HepG2 (cell line): ENCODE data around the gene TUG1. TPM values are rescaled to one million over a fixed set of nuclear protein-coding genes. Genes with fewer than 3 reads are reported as not detected.
A peak's percentile ranks its signal among the peaks of the same experiment; 100 is the strongest.

Experiments
- CC2D1A ChIP-seq: sonication (generic); formaldehyde crosslinking; IDR thresholded peaks from 2 replicates; pipeline ENCODE4 v1.8.1; 2023; ENCODE audit warnings: mild to moderate bottlenecking, missing genetic modification reagents
- CENPT ChIP-seq: sonication (generic); formaldehyde crosslinking; IDR thresholded peaks from 2 replicates; pipeline ENCODE4 v1.8.0; 2022; ENCODE audit warnings: low read depth, mild to moderate bottlenecking, moderate library complexity, missing genetic modification reagents
- ELF3 ChIP-seq: IDR thresholded peaks from 2 replicates; pipeline ENCODE4 v1.6.1; 2016; ENCODE audit warnings: missing genetic modification reagents, missing compliant biosample characterization
- KAT8 ChIP-seq: IDR thresholded peaks from 2 replicates; pipeline ENCODE4 v1.6.1; 2016; ENCODE audit warnings: missing genetic modification reagents, missing compliant biosample characterization
- KDM1A ChIP-seq: IDR thresholded peaks from 2 replicates; pipeline ENCODE4 v1.6.1; 2016; ENCODE audit warnings: missing compliant biosample characterization
- KMT2B ChIP-seq: IDR thresholded peaks from 2 replicates; pipeline ENCODE4 v1.6.1; 2016; ENCODE audit warnings: missing genetic modification reagents, missing compliant biosample characterization
- SAP130 ChIP-seq: IDR thresholded peaks from 2 replicates; pipeline ENCODE4 v1.6.1; 2016; ENCODE audit warnings: low read depth
- SOX13 ChIP-seq, 3 experiments: fragments of 450-650 bp in 1 of 3; sonication (generic) in 1 of 3; formaldehyde crosslinking in 1 of 3; IDR thresholded peaks in 2 of 3; conservative IDR thresholded peaks in 1 of 3; 2 replicates each; pipeline versions ENCODE4 v1.5.0 to v1.6.1; 2016 to 2020; ENCODE audit warnings: antibody characterized with exemption in 1 of 3, mild to moderate bottlenecking in 1 of 3, missing compliant biosample characterization in 1 of 3, missing genetic modification reagents in 1 of 3, moderate library complexity in 1 of 3
- SOX5 ChIP-seq: IDR thresholded peaks from 2 replicates; pipeline ENCODE4 v1.6.1; 2016; ENCODE audit warnings: borderline replicate concordance
- TOE1 ChIP-seq: sonication (generic); formaldehyde crosslinking; IDR thresholded peaks from 2 replicates; pipeline ENCODE4 v1.4.0; 2020; ENCODE audit warnings: mild to moderate bottlenecking, missing genetic modification reagents
- TSC22D2 ChIP-seq: sonication (generic); formaldehyde crosslinking; IDR thresholded peaks from 2 replicates; pipeline ENCODE4 v1.5.1; 2020; ENCODE audit warnings: missing genetic modification reagents, mild to moderate bottlenecking, borderline replicate concordance
- ZBTB21 ChIP-seq: sonication (generic); formaldehyde crosslinking; IDR thresholded peaks from 2 replicates; pipeline ENCODE4 v1.4.0; 2020; ENCODE audit warnings: missing genetic modification reagents
- ZNF562 ChIP-seq: sonication (generic); formaldehyde crosslinking; IDR thresholded peaks from 2 replicates; pipeline ENCODE4 v1.8.0; 2022; ENCODE audit warnings: missing genetic modification reagents, borderline replicate concordance
- ZSCAN21 ChIP-seq: sonication (generic); formaldehyde crosslinking; IDR thresholded peaks from 2 replicates; pipeline ENCODE4 v1.8.0; 2022; ENCODE audit warnings: mild to moderate bottlenecking, missing genetic modification reagents, moderate library complexity, borderline replicate concordance
- polyA plus RNA-seq, 8 experiments: library from polyadenylated mRNA; depleted of rRNA in 3 of 8; stranded (reverse) in 7 of 8; unstranded in 1 of 8; fragments of >200 nt; fragmentation: Illumina TruSeq in 4 of 8; extraction: Trizol in 4 of 8; gene quantifications; 2 replicates each; pipeline versions ENCODE4 v1.2.1 to v1.2.3, GENCODE V29; 2011 to 2016; ENCODE audit warnings: low read depth in 4 of 8, missing spikeins in 1 of 8, mixed read lengths in 1 of 8; ENCODE audit not compliant: insufficient read depth in 1 of 8
- total RNA-seq, 5 experiments: library from RNA; depleted of rRNA; stranded (reverse); fragments of >200 nt; fragmentation: Illumina TruSeq; extraction: Trizol; gene quantifications; 2 replicates each; pipeline ENCODE4 v1.2.3, GENCODE V29; 2016; ENCODE audit warnings: low read depth in 1 of 5
- TF ChIP-seq, protein P1 (sequence below): sonication (generic); formaldehyde crosslinking; IDR thresholded peaks from 2 replicates; pipeline ENCODE4 v1.4.0; 2020; ENCODE audit warnings: mild to moderate bottlenecking, missing genetic modification reagents
- TF ChIP-seq, protein P2 (sequence below): IDR thresholded peaks from 2 replicates; pipeline ENCODE4 v1.4.0; 2020; ENCODE audit warnings: mild to moderate bottlenecking, missing genetic modification reagents
- TF ChIP-seq, protein P3 (sequence below): sonication (generic); formaldehyde crosslinking; IDR thresholded peaks from 2 replicates; pipeline ENCODE4 v1.8.0; 2022; ENCODE audit warnings: missing genetic modification reagents, mild to moderate bottlenecking, moderate library complexity, borderline replicate concordance
- TF ChIP-seq, protein P4 (sequence below): IDR thresholded peaks from 2 replicates; pipeline ENCODE4 v1.6.1; 2012; ENCODE audit warnings: low read depth, low read length, improper control_type of control experiment
- TF ChIP-seq, protein P5 (sequence below): sonication (generic); formaldehyde crosslinking; conservative IDR thresholded peaks from 2 replicates; pipeline ENCODE4 v1.8.0; 2022; ENCODE audit warnings: low read depth, missing genetic modification reagents

TUG1 gene
- total and polyA plus RNA-seq, 2 of the 13 experiments (the other 11 are each of a cell fraction or from before 2014, with no cell fraction given) = 35.2 to 122 TPM

DNA sequence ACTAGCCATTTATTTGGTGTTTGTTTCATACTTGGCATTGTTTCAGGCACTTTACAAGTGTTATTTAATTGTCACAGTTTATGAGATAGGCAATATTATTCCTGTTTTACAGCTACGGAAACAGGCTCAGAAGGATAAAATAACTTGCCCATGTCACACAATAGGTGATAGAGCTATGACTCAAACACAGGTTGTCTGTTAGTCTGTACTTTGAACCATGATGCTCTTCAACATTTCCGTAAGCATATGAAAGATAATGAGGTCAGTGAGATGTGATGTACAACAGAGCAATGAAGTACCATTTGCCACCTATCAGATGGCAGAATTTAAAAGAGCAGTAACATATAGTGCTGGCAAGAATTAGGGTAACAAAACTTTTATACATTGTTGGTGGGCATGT lies 15.3 kb downstream of the TUG1 start (continued):
- TF ChIP-seq, protein P1, sequence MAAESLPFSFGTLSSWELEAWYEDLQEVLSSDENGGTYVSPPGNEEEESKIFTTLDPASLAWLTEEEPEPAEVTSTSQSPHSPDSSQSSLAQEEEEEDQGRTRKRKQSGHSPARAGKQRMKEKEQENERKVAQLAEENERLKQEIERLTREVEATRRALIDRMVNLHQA (CRISPR knock-in tag) = no peak
- TF ChIP-seq, protein P2, sequence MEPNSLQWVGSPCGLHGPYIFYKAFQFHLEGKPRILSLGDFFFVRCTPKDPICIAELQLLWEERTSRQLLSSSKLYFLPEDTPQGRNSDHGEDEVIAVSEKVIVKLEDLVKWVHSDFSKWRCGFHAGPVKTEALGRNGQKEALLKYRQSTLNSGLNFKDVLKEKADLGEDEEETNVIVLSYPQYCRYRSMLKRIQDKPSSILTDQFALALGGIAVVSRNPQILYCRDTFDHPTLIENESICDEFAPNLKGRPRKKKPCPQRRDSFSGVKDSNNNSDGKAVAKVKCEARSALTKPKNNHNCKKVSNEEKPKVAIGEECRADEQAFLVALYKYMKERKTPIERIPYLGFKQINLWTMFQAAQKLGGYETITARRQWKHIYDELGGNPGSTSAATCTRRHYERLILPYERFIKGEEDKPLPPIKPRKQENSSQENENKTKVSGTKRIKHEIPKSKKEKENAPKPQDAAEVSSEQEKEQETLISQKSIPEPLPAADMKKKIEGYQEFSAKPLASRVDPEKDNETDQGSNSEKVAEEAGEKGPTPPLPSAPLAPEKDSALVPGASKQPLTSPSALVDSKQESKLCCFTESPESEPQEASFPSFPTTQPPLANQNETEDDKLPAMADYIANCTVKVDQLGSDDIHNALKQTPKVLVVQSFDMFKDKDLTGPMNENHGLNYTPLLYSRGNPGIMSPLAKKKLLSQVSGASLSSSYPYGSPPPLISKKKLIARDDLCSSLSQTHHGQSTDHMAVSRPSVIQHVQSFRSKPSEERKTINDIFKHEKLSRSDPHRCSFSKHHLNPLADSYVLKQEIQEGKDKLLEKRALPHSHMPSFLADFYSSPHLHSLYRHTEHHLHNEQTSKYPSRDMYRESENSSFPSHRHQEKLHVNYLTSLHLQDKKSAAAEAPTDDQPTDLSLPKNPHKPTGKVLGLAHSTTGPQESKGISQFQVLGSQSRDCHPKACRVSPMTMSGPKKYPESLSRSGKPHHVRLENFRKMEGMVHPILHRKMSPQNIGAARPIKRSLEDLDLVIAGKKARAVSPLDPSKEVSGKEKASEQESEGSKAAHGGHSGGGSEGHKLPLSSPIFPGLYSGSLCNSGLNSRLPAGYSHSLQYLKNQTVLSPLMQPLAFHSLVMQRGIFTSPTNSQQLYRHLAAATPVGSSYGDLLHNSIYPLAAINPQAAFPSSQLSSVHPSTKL (CRISPR knock-in tag) = peak; percentile 46; the same call in 1 of the 2 replicates
- peak; percentile 42; the same call in 1 of the 2 replicates for TF ChIP-seq KDM1A (CRISPR knock-in tag)
- TF ChIP-seq ZSCAN21 (CRISPR knock-in tag) = no peak
- TF ChIP-seq, protein P3, sequence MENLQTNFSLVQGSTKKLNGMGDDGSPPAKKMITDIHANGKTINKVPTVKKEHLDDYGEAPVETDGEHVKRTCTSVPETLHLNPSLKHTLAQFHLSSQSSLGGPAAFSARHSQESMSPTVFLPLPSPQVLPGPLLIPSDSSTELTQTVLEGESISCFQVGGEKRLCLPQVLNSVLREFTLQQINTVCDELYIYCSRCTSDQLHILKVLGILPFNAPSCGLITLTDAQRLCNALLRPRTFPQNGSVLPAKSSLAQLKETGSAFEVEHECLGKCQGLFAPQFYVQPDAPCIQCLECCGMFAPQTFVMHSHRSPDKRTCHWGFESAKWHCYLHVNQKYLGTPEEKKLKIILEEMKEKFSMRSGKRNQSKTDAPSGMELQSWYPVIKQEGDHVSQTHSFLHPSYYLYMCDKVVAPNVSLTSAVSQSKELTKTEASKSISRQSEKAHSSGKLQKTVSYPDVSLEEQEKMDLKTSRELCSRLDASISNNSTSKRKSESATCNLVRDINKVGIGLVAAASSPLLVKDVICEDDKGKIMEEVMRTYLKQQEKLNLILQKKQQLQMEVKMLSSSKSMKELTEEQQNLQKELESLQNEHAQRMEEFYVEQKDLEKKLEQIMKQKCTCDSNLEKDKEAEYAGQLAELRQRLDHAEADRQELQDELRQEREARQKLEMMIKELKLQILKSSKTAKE = no peak
- TF ChIP-seq CC2D1A (CRISPR knock-in tag) = no peak
- peak; percentile 32; the same call in 1 of the 2 replicates for TF ChIP-seq ELF3 (CRISPR knock-in tag)
- no peak for TF ChIP-seq TOE1 (CRISPR knock-in tag)
- 0 out of 2 replicates have a peak, but pooled peaks have one; percentile 40 for TF ChIP-seq SAP130 (CRISPR knock-in tag)
- no peak for TF ChIP-seq ZNF562 (CRISPR knock-in tag)
- peak; percentile 97 for TF ChIP-seq ZBTB21 (CRISPR knock-in tag)
- no peak for TF ChIP-seq TSC22D2 (CRISPR knock-in tag)
- TF ChIP-seq KMT2B (CRISPR knock-in tag) = no peak
- TF ChIP-seq KAT8 (CRISPR knock-in tag) = no peak
- no peak for TF ChIP-seq CENPT (CRISPR knock-in tag)
- TF ChIP-seq, protein P4, sequence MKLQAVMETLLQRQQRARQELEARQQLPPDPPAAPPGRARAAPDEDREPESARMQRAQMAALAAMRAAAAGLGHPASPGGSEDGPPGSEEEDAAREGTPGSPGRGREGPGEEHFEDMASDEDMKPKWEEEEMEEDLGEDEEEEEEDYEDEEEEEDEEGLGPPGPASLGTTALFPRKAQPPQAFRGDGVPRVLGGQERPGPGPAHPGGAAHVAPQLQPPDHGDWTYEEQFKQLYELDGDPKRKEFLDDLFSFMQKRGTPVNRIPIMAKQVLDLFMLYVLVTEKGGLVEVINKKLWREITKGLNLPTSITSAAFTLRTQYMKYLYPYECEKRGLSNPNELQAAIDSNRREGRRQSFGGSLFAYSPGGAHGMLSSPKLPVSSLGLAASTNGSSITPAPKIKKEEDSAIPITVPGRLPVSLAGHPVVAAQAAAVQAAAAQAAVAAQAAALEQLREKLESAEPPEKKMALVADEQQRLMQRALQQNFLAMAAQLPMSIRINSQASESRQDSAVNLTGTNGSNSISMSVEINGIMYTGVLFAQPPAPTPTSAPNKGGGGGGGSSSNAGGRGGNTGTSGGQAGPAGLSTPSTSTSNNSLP = peak; percentile 10; the same call in 1 of the 2 replicates
- TF ChIP-seq, protein P5, sequence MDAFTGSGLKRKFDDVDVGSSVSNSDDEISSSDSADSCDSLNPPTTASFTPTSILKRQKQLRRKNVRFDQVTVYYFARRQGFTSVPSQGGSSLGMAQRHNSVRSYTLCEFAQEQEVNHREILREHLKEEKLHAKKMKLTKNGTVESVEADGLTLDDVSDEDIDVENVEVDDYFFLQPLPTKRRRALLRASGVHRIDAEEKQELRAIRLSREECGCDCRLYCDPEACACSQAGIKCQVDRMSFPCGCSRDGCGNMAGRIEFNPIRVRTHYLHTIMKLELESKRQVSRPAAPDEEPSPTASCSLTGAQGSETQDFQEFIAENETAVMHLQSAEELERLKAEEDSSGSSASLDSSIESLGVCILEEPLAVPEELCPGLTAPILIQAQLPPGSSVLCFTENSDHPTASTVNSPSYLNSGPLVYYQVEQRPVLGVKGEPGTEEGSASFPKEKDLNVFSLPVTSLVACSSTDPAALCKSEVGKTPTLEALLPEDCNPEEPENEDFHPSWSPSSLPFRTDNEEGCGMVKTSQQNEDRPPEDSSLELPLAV (CRISPR knock-in tag) = no peak
- no peak for TF ChIP-seq SOX13 (IDR thresholded peaks at IDR 0.05)
- TF ChIP-seq SOX13 (CRISPR knock-in tag; conservative IDR thresholded peaks at IDR 0.05 in 1 of 2, IDR thresholded peaks at IDR 0.05 in 1 of 2) = peak in 1 of 2 experiments; percentile 66; a peak in 2 of 4 replicates
- TF ChIP-seq SOX5 (CRISPR knock-in tag) = peak; percentile 58; the same call in 1 of the 2 replicates
